GM12878 (cell line): ENCODE measurements around the gene KRTAP19-1.

Source experiments
- EZH2 ChIP-seq: IDR thresholded peaks from 2 replicates; pipeline ENCODE4 v1.6.1; 2012; ENCODE audit warnings: low read depth, mild to moderate bottlenecking, control low read depth, inconsistent platforms, low read length, borderline replicate concordance; ENCODE audit not compliant: control insufficient read depth
- GABPA ChIP-seq: IDR thresholded peaks from 2 replicates; pipeline ENCODE4 v1.6.1; 2014; ENCODE audit warnings: antibody characterized with exemption, low read depth, mild to moderate bottlenecking, inconsistent platforms
- NR2C2 ChIP-seq: IDR thresholded peaks from 2 replicates; pipeline ENCODE4 v1.6.1; 2011; ENCODE audit warnings: borderline replicate concordance, low read depth; ENCODE audit not compliant: control insufficient read depth, insufficient read length
- POLR2AphosphoS5 ChIP-seq: IDR thresholded peaks from 2 replicates; pipeline ENCODE4 v1.6.1; 2011; ENCODE audit warnings: mild to moderate bottlenecking, low read length, inconsistent platforms
- RFX5 ChIP-seq: IDR thresholded peaks from 2 replicates; pipeline ENCODE4 v1.6.1; 2011; ENCODE audit warnings: low read depth, low read length, improper control_type of control experiment
- TARDBP ChIP-seq: IDR thresholded peaks from 2 replicates; pipeline ENCODE4 v1.6.1; 2016; ENCODE audit warnings: borderline replicate concordance
- ZZZ3 ChIP-seq: IDR thresholded peaks from 2 replicates; pipeline ENCODE4 v1.6.1; 2011; ENCODE audit warnings: low read depth; ENCODE audit not compliant: control insufficient read depth, insufficient read length
- TF ChIP-seq, protein P1 (sequence below): IDR thresholded peaks from 2 replicates; pipeline ENCODE4 v1.6.1; 2012; ENCODE audit warnings: low read depth, low read length, improper control_type of control experiment

GRCh38 chr21:30480145-30480544 lies at the start of gene KRTAP19-1:
- no peak for TF ChIP-seq EZH2
- TF ChIP-seq, protein P1, sequence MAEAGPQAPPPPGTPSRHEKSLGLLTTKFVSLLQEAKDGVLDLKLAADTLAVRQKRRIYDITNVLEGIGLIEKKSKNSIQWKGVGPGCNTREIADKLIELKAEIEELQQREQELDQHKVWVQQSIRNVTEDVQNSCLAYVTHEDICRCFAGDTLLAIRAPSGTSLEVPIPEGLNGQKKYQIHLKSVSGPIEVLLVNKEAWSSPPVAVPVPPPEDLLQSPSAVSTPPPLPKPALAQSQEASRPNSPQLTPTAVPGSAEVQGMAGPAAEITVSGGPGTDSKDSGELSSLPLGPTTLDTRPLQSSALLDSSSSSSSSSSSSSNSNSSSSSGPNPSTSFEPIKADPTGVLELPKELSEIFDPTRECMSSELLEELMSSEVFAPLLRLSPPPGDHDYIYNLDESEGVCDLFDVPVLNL: no peak
- TF ChIP-seq ZZZ3: no peak
- TF ChIP-seq GABPA: no peak
- no peak for TF ChIP-seq POLR2AphosphoS5
- no peak for TF ChIP-seq NR2C2
- no peak for TF ChIP-seq TARDBP
- no peak for TF ChIP-seq RFX5
